Activated T-cell treated with anti-CD3 and anti-CD28 coated beads, Interleukin-2, amount 50 U/mL, for 4 hours (primary cell): Measurements from ENCODE around the gene CFAP77. TPM values are rescaled to one million over a fixed set of nuclear protein-coding genes. Genes with fewer than 3 reads are reported as not detected.

Source experiments
- ATAC-seq, 2 donors: fragments of 200-7000 bp; cut with Tn5 transposase; one replicate each; pipeline ENCODE4 v1.10.0; 2021
- DNase-seq: peaks from one replicate; pipeline ENCODE4 v3.0.0-alpha.2; 2020
- H3K27me3 Mint-ChIP-seq: one replicate; pipeline ENCODE4 v1.8.0; 2021; ENCODE audit warnings: low read depth, mixed read lengths
- H3K36me3 Mint-ChIP-seq: one replicate; pipeline ENCODE4 v1.8.0; 2022; ENCODE audit warnings: mixed read lengths; ENCODE audit not compliant: insufficient read depth
- H3K4me1 Mint-ChIP-seq: one replicate; pipeline ENCODE4 v1.8.0; 2021; ENCODE audit warnings: low read depth, mixed read lengths
- H3K4me3 Mint-ChIP-seq: one replicate; pipeline ENCODE4 v1.8.0; 2021; ENCODE audit warnings: mild to moderate bottlenecking, moderate library complexity, mixed read lengths
- H3K9me3 Mint-ChIP-seq: one replicate; pipeline ENCODE4 v1.8.0; 2021; ENCODE audit warnings: mixed read lengths
- total RNA-seq, 3 donors: library from RNA; stranded (reverse); gene quantifications; one replicate each; pipeline ENCODE4 v1.2.1, GENCODE V29; 2021

Gene CFAP77
- total RNA-seq, 3 donors from 2014 or later, result not detected

- Mint-ChIP-seq H3K27me3 (peaks cover 23% of the 10 kb centered on the region), H3K36me3 (no peaks in the 10 kb centered on the region), H3K9me3 (no peaks in the 10 kb centered on the region), H3K4me3 (no peak overlapping the region), H3K4me1 (peaks cover 3% of the 10 kb centered on the region)
- ATAC-seq, result peak; percentile 90 to 95
- no peak for DNase-seq
These were observed 41.3 kb downstream of the CFAP77 start for GRCh38 chr9:132451276-132451675.

- Mint-ChIP-seq H3K4me3 (no peak overlapping the region), H3K27me3 (peaks cover 16% of the 10 kb centered on the region), H3K9me3 (no peaks in the 10 kb centered on the region)
These were observed 46.2 kb downstream of the CFAP77 start for GRCh38 chr9:132456241-132456640.

GRCh38 chr9:132457504-132458236 is 47.7 kb downstream of the CFAP77 start:
- Mint-ChIP-seq H3K36me3 (no peaks in the 10 kb centered on the region), H3K9me3 (no peaks in the 10 kb centered on the region), H3K4me3 (no peak overlapping the region), H3K27me3 (peaks cover 8% of the 10 kb centered on the region), H3K4me1 (no peaks in the 10 kb centered on the region)
- DNase-seq (no peak), ATAC-seq (no peak)

More at GRCh38 chr9:132456241-132456640, 46.2 kb downstream of the CFAP77 start:
- no peaks in the 10 kb centered on the region for H3K36me3 Mint-ChIP-seq
- ATAC-seq (no peak), DNase-seq (no peak)
- H3K4me1 Mint-ChIP-seq, result peaks cover 3% of the 10 kb centered on the region

GRCh38 chr9:132458432-132458831 is 48.4 kb downstream of the CFAP77 start:
- Mint-ChIP-seq H3K9me3 (no peaks in the 10 kb centered on the region), H3K27me3 (peaks cover 8% of the 10 kb centered on the region), H3K36me3 (no peaks in the 10 kb centered on the region), H3K4me1 (no peaks in the 10 kb centered on the region), H3K4me3 (no peak overlapping the region)
- ATAC-seq, result no peak
- DNase-seq, result no peak

GRCh38 chr9:132459661-132460060 is 49.6 kb downstream of the CFAP77 start:
- Mint-ChIP-seq H3K4me1 (no peaks in the 10 kb centered on the region), H3K27me3 (peaks cover 10% of the 10 kb centered on the region), H3K36me3 (no peaks in the 10 kb centered on the region), H3K4me3 (no peak overlapping the region), H3K9me3 (no peaks in the 10 kb centered on the region)
- DNase-seq (no peak), ATAC-seq (no peak)

- Mint-ChIP-seq H3K4me1 (no peaks in the 10 kb centered on the region), H3K27me3 (peaks cover 10% of the 10 kb centered on the region), H3K9me3 (no peaks in the 10 kb centered on the region), H3K4me3 (no peak overlapping the region), H3K36me3 (no peaks in the 10 kb centered on the region)
- DNase-seq (no peak), ATAC-seq (no peak)
These were observed 50.2 kb downstream of the CFAP77 start for GRCh38 chr9:132460240-132460639.

GRCh38 chr9:132461281-132461896 is 51.4 kb downstream of the CFAP77 start:
- H3K27me3 Mint-ChIP-seq, result peaks cover 10% of the 10 kb centered on the region
- no peaks in the 10 kb centered on the region for H3K36me3 Mint-ChIP-seq
- no peak for ATAC-seq
- no peak for DNase-seq
- H3K4me3 Mint-ChIP-seq, result no peak overlapping the region
- no peaks in the 10 kb centered on the region for H3K4me1 Mint-ChIP-seq
- no peaks in the 10 kb centered on the region for H3K9me3 Mint-ChIP-seq

GRCh38 chr9:132461971-132462370 is 52.0 kb downstream of the CFAP77 start:
- ATAC-seq (no peak), DNase-seq (no peak)
- no peaks in the 10 kb centered on the region for H3K36me3 Mint-ChIP-seq
- no peaks in the 10 kb centered on the region for H3K9me3 Mint-ChIP-seq
- H3K27me3 Mint-ChIP-seq, result peaks cover 9% of the 10 kb centered on the region
- H3K4me3 Mint-ChIP-seq, result no peak overlapping the region
- no peaks in the 10 kb centered on the region for H3K4me1 Mint-ChIP-seq

GRCh38 chr9:132464547-132464946 is 54.5 kb downstream of the CFAP77 start:
- no peak for ATAC-seq
- Mint-ChIP-seq H3K36me3 (no peaks in the 10 kb centered on the region), H3K27me3 (peaks cover 7% of the 10 kb centered on the region), H3K9me3 (no peaks in the 10 kb centered on the region), H3K4me1 (no peaks in the 10 kb centered on the region), H3K4me3 (no peak overlapping the region)
- DNase-seq, result no peak

- Mint-ChIP-seq H3K4me3 (no peak overlapping the region), H3K27me3 (peaks cover 7% of the 10 kb centered on the region), H3K4me1 (no peaks in the 10 kb centered on the region), H3K9me3 (no peaks in the 10 kb centered on the region), H3K36me3 (no peaks in the 10 kb centered on the region)
- ATAC-seq (no peak), DNase-seq (no peak)
These were observed 55.2 kb downstream of the CFAP77 start for GRCh38 chr9:132465131-132465635.

- Mint-ChIP-seq H3K4me3 (no peak overlapping the region), H3K36me3 (no peaks in the 10 kb centered on the region), H3K27me3 (peaks cover 1% of the 10 kb centered on the region), H3K4me1 (no peaks in the 10 kb centered on the region), H3K9me3 (no peaks in the 10 kb centered on the region)
- DNase-seq (no peak), ATAC-seq (no peak)
These were observed 62.2 kb downstream of the CFAP77 start for GRCh38 chr9:132472199-132472598.

- no peaks in the 10 kb centered on the region for H3K4me1 Mint-ChIP-seq
- H3K4me3 Mint-ChIP-seq, result no peak overlapping the region
- H3K9me3 Mint-ChIP-seq, result no peaks in the 10 kb centered on the region
- ATAC-seq (no peak), DNase-seq (no peak)
- no peaks in the 10 kb centered on the region for H3K36me3 Mint-ChIP-seq
- H3K27me3 Mint-ChIP-seq, result no peaks in the 10 kb centered on the region
These were observed 62.6 kb downstream of the CFAP77 start for GRCh38 chr9:132472599-132472998.

- Mint-ChIP-seq H3K36me3 (no peaks in the 10 kb centered on the region), H3K27me3 (peaks cover 2% of the 10 kb centered on the region), H3K4me3 (no peak overlapping the region), H3K9me3 (no peaks in the 10 kb centered on the region), H3K4me1 (no peaks in the 10 kb centered on the region)
- DNase-seq (no peak), ATAC-seq (no peak)
These were observed 64.2 kb downstream of the CFAP77 start for GRCh38 chr9:132474253-132474652.

- H3K36me3 Mint-ChIP-seq, result no peaks in the 10 kb centered on the region
- no peaks in the 10 kb centered on the region for H3K9me3 Mint-ChIP-seq
- H3K4me1 Mint-ChIP-seq, result peaks cover 3% of the 10 kb centered on the region
- H3K4me3 Mint-ChIP-seq, result no peak overlapping the region
- peaks cover 12% of the 10 kb centered on the region for H3K27me3 Mint-ChIP-seq
- DNase-seq, result no peak
- no peak for ATAC-seq
These were observed 68.5 kb downstream of the CFAP77 start for GRCh38 chr9:132478353-132479050.
